ENCODE data around the gene PPP2R5C. TPM values are rescaled to one million over a fixed set of nuclear protein-coding genes. Genes with fewer than 3 reads are reported as not detected.

Gene PPP2R5C
- total RNA-seq, 2 donors from 2014 or later: 282 to 355 TPM

- no peak for ATAC-seq
- peak overlapping the region in 1 of 2 donors; percentile 71 for H3K27ac Mint-ChIP-seq
Measured at GRCh38 chr14:101845496-101845895, 84.0 kb downstream of the PPP2R5C start.

DNA sequence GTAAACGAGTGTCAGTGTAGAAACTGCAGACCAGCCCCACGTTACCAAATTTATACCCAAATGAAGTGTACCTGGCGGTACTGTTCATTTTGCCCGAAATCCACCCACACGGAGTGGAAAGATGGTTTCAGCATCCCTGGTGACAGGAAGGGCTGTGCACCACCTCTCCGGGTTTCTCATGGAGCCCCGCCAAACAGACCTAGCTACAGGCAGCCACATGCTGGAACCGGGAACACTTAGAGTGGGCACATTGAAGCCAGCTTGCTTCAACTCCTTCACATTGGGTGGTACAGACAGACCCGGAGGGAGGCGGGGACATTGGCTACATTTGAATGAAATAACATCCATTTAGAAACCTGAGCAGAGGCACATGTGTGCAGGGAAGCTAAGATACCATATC lies 84.4 kb downstream of the PPP2R5C start:
- ATAC-seq: peak in 1 of 2 donors; percentile 25
- DNase-seq (ENCODE audit: low spot score in 2 of 2): no peak
- H3K36me3 Mint-ChIP-seq: peaks cover 0 to 29% of the 10 kb centered on the region in 2 donors
- H3K27ac Mint-ChIP-seq: peak overlapping the region; percentile 62 to 71
- H3K9me3 Mint-ChIP-seq: no peaks in the 10 kb centered on the region

More at GRCh38 chr14:101845496-101845895, 84.0 kb downstream of the PPP2R5C start:
- no peaks in the 10 kb centered on the region for H3K9me3 Mint-ChIP-seq
- peaks cover 2 to 33% of the 10 kb centered on the region in 2 donors for H3K36me3 Mint-ChIP-seq
- no peak for DNase-seq (ENCODE audit: low spot score in 2 of 2)

DNA sequence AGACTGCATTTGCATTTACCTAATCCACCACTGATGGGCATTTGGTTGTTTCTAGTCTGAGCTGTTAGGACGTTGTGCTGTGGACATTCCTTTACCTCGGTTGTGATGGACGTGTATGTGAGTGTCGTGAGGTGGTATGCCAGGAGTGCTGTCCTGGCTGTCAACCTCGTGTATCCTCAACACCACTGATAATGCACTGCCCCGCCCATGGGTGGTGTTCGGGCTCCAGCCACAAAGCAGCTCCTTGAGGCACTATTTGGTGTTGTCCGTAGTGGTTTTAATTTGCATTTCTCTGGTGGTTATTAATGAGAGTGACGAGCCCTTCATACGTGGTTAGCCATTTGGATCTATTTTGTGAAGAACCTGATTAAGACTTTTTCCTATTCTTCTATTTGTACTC lies 87.6 kb downstream of the PPP2R5C start:
- ATAC-seq (no peak), DNase-seq (ENCODE audit: low spot score in 2 of 2) (no peak)
- Mint-ChIP-seq H3K27ac (peak overlapping the region in 1 of 2 donors; percentile 67), H3K36me3 (peaks cover 0 to 22% of the 10 kb centered on the region in 2 donors), H3K9me3 (no peaks in the 10 kb centered on the region)

DNA sequence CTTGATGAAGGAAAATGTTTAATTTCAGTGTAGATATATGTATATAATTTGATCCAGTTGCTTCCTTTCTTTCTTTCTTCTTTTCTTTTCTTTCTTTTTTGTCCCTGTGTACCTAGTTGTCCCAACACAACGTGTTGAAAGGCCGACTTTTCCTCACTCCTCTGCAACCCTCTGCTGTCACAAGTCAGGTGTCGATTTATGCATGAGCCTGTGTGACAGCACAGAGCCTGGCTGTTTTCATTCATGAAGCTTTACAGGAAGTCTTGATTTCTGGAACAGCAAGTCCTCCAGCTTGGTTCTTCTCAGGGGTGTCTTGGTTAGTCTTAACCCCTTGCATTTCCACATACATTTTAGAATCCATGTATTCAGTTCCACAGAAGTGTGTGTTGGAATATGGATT lies 88.1 kb downstream of the PPP2R5C start:
- peaks cover 0 to 17% of the 10 kb centered on the region in 2 donors for H3K36me3 Mint-ChIP-seq
- H3K9me3 Mint-ChIP-seq: no peaks in the 10 kb centered on the region
- ATAC-seq (no peak), DNase-seq (ENCODE audit: low spot score in 2 of 2) (no peak)
- H3K27ac Mint-ChIP-seq: peak overlapping the region in 1 of 2 donors; percentile 67

DNA sequence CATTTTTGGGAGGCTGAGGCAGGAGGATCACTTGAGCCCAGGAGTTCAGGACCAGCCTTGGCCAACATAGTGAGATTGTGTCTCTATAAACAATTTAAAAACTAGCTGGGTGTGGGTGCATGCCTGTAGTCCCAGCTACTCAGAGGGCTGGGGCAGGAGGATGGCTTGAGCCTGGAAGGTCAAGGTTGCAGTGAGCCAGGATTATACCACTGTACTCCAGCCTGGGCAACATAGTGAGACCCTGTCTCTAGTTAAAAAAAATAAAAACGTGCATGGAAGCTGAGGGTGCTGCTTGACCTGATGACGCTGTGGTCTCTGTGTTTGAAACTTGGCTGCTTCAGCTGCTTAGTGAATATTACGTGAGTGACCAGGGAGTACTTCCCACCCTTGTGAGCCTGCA lies 89.7 kb downstream of the PPP2R5C start:
- ATAC-seq: no peak
- Mint-ChIP-seq H3K9me3 (no peaks in the 10 kb centered on the region), H3K27ac (peak overlapping the region in 1 of 2 donors; percentile 32), H3K36me3 (peaks cover 0 to 3% of the 10 kb centered on the region in 2 donors)
- DNase-seq (ENCODE audit: low spot score in 2 of 2): no peak

DNA sequence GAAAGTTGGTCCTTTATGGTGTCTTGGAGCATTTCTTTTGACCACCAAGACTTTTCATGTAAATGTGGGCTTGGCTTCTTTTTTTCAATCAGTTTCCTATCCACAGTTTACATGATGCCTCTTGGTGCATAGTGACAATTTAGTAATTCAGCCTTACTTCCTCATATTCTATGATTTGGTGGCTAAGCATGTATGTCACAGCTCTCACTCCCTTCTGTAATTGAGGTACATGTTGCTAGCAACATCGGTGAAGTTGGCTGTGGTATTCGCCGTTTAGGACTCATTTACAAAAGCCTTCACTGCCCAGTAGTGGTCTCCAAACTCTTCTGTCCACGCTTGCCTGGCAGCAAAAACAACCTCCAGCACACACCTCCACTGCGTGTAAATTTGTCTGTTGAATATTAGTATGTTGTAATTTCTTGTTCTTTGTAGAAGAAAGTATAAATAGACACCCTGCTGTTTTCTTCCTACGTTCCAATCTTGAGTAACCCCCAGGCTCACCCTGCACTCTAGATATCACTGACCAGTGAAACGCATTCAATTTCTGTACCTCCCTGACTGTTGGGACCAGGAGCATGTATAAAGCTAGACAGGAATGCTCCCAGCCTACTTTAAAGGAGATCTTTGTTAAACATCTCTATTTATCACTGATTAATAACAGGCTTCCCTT lies 90.4 kb downstream of the PPP2R5C start:
- DNase-seq (ENCODE audit: low spot score in 2 of 2) (no peak), ATAC-seq (no peak)

GRCh38 chr14:101852785-101853184 lies 91.3 kb downstream of the PPP2R5C start:
- H3K36me3 Mint-ChIP-seq: peaks cover 0 to 9% of the 10 kb centered on the region in 2 donors
- ATAC-seq (no peak), DNase-seq (ENCODE audit: low spot score in 2 of 2) (no peak)
- H3K27ac Mint-ChIP-seq: peak overlapping the region in 1 of 2 donors; percentile 66
- H3K9me3 Mint-ChIP-seq: no peaks in the 10 kb centered on the region

More for the DNA sequence above, 90.4 kb downstream of the PPP2R5C start:
- Mint-ChIP-seq H3K27ac (no peak overlapping the region), H3K9me3 (no peaks in the 10 kb centered on the region), H3K36me3 (peaks cover 0 to 7% of the 10 kb centered on the region in 2 donors)

GRCh38 chr14:101853455-101854018 lies 92.0 kb downstream of the PPP2R5C start:
- peak overlapping the region in 1 of 2 donors; percentile 79 for H3K27ac Mint-ChIP-seq
- no peak for ATAC-seq
- H3K36me3 Mint-ChIP-seq: peaks cover 0 to 9% of the 10 kb centered on the region in 2 donors
- no peaks in the 10 kb centered on the region for H3K9me3 Mint-ChIP-seq
- no peak for DNase-seq (ENCODE audit: low spot score in 2 of 2)

DNA sequence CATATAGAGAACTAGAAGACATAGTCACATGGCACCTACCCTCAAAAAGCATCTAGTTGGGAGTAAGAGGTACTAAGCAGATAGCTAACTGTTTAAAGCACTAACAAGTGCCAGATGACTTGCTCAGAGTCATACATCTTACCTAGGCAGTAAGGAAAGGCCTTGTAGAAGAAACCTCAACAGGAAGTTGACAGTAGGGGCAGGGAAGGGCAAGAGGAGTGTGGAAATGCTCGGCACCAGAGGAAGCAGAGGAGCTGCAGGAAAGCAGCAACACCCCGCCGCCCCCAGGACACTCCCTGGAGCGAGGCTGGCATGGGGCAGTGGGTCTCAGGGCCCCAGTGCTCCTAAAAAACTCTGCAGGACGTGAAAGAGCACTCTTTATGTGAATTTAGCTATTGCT lies 92.9 kb downstream of the PPP2R5C start:
- Mint-ChIP-seq H3K9me3 (no peaks in the 10 kb centered on the region), H3K27ac (peak overlapping the region; percentile 31 to 79), H3K36me3 (peaks cover 0 to 15% of the 10 kb centered on the region in 2 donors)
- no peak for DNase-seq (ENCODE audit: low spot score in 2 of 2)
- peak; percentile 75 to 84 for ATAC-seq

DNA sequence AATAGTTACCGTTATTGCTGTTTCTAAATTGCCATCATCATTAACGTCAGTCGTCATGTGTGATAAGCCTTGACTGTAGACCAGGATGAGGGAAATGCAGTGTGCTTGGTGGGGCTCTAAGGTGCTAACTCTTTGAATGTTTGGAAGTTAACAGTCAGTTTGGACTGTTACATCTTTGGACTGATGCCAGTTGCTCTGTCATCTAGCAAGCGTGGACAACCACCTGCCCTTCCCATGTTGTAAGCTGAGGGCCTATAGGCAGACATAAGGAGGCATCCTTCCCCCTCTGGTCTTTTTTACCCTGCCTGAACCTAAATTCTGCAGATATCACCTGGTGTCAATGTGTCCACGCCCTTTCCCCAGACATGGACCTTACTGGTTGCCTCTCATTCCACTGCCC lies 94.4 kb downstream of the PPP2R5C start:
- H3K36me3 Mint-ChIP-seq: peaks cover 0 to 25% of the 10 kb centered on the region in 2 donors
- ATAC-seq: no peak
- H3K9me3 Mint-ChIP-seq: no peaks in the 10 kb centered on the region
- no peak overlapping the region for H3K27ac Mint-ChIP-seq
- no peak for DNase-seq (ENCODE audit: low spot score in 2 of 2)

DNA sequence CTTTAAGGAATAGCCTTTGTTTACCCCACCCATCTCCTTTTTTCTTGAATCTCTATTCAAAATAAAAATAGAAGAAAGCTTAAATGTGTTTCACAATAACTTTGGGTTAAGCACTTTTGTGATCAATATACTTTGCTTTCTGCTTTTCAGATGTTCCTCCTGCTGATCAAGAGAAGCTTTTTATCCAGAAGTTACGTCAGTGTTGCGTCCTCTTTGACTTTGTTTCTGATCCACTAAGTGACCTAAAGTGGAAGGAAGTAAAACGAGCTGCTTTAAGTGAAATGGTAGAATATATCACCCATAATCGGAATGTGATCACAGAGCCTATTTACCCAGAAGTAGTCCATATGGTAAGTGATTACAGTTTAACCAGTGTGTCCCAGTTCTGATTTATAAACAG lies 95.0 kb downstream of the PPP2R5C start:
- no peaks in the 10 kb centered on the region for H3K9me3 Mint-ChIP-seq
- no peak for ATAC-seq
- no peak overlapping the region for H3K27ac Mint-ChIP-seq
- no peak for DNase-seq (ENCODE audit: low spot score in 2 of 2)
- peaks cover 0 to 25% of the 10 kb centered on the region in 2 donors for H3K36me3 Mint-ChIP-seq

GRCh38 chr14:101857226-101857625 lies 95.7 kb downstream of the PPP2R5C start:
- ATAC-seq (no peak), DNase-seq (ENCODE audit: low spot score in 2 of 2) (no peak)
- Mint-ChIP-seq H3K36me3 (peaks cover 0 to 25% of the 10 kb centered on the region in 2 donors), H3K27ac (peak overlapping the region in 1 of 2 donors; percentile 31), H3K9me3 (no peaks in the 10 kb centered on the region)

DNA sequence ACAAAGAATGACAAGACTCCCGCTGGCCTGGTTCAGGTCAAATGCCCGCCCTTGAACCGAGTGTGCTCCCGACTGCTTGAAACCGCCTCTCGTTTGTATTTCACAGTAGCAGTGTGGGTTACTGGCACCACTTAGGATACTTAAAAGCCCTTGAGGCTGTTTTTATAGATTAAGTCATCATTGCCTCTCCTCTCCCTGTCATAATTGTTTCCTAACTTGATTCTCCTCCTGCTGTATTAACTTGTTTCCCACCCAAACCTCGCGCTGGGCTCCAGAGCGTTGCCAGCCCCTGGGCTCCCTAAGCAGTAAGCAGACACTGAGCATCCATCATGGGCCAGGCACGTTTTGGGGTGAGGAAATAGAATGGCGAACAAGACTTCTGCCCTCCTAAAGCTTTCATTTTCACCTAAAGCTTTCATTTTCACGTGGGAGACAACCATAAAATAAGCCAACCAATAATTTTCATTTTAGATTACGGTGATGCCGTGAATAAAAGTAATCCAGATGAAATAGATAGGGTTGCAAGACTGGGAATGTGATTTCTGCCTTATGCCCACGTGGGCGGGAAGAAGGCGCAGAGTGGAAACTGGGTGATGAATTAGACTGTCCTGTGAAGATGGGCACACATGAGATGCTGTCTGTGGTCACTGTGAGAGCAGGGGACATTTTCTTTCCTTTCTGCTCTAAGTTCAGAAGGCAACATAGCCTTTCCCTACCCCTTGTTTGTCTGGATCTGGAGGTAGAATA lies 97.5 kb downstream of the PPP2R5C start:
- Mint-ChIP-seq H3K36me3 (peaks cover 0 to 25% of the 10 kb centered on the region in 2 donors), H3K27ac (peak overlapping the region; percentile 45 to 91)
- no peak for DNase-seq (ENCODE audit: low spot score in 2 of 2)

DNA sequence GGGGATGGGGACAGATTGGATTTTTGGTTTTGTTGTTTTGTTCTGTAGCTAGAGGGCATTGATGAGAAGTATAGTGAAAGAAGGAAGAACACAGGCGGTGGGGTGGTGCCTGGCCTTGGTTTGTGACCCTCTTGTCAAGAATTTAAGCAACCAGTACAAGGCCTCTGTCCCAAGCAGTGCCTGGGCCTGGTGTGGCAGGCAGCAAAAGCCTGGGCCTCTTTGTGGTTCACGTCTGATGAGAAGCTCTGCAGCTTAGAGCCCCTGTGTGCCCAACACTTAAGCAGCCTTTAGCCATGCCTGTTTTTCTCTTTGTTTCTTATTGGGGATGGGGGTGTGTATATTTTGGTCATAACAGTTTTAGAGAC lies 98.0 kb downstream of the PPP2R5C start:
- DNase-seq (ENCODE audit: low spot score in 2 of 2): no peak
- H3K27ac Mint-ChIP-seq: peak overlapping the region; percentile 45 to 91
- peaks cover 4 to 29% of the 10 kb centered on the region in 2 donors for H3K36me3 Mint-ChIP-seq
- no peaks in the 10 kb centered on the region for H3K9me3 Mint-ChIP-seq
- ATAC-seq: no peak

More for the DNA sequence above, 97.5 kb downstream of the PPP2R5C start:
- no peak for ATAC-seq
- no peaks in the 10 kb centered on the region for H3K9me3 Mint-ChIP-seq

- Mint-ChIP-seq H3K9me3 (no peaks in the 10 kb centered on the region), H3K27ac (peak overlapping the region; percentile 45 to 86), H3K36me3 (peaks cover 4 to 34% of the 10 kb centered on the region in 2 donors)
- DNase-seq (ENCODE audit: low spot score in 2 of 2) (no peak), ATAC-seq (peak in 1 of 2 donors; percentile 7)
Measured at GRCh38 chr14:101859958-101860357, 98.4 kb downstream of the PPP2R5C start.

DNA sequence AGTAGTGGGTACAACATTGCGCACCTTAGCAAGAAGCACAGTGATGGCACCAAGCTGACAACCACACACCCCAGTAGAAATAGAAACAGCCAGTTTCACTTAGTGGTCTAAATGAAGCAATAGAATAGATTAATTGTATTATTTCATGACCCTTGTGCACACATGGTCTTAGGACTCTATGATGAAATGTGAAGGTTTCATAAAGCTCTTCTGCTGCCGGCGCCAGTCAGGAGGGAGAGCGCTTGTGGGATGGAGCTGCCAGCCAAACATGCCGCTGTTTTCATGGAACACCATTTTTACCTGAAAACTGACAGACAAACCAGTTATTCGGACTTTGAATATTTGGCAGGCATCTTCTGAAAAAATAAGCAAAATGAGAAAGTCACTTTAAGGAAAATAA lies 100.0 kb downstream of the PPP2R5C start:
- H3K9me3 Mint-ChIP-seq: no peaks in the 10 kb centered on the region
- ATAC-seq (no peak), DNase-seq (ENCODE audit: low spot score in 2 of 2) (no peak)
- H3K27ac Mint-ChIP-seq: no peak overlapping the region
- peaks cover 4 to 35% of the 10 kb centered on the region in 2 donors for H3K36me3 Mint-ChIP-seq

- DNase-seq (ENCODE audit: low spot score in 2 of 2) (no peak), ATAC-seq (peak; percentile 32 to 71)
- H3K9me3 Mint-ChIP-seq: no peaks in the 10 kb centered on the region
- peaks cover 4 to 29% of the 10 kb centered on the region in 2 donors for H3K36me3 Mint-ChIP-seq
- peak overlapping the region in 1 of 2 donors; percentile 65 for H3K27ac Mint-ChIP-seq
Measured at GRCh38 chr14:101862177-101862576, 100.7 kb downstream of the PPP2R5C start.

Data from activated naive CD4-positive, alpha-beta T cell treated with anti-CD3 and anti-CD28 coated beads, Interleukin-2, amount 50 U/mL, for 72 hours (primary cell).